SU-DHL-6 (cell line): ENCODE results near the gene FOXC2.

ENCODE experiments used
- EZH2phosphoT487 ChIP-seq: fragments of 200-600 bp; sonication (generic), shearing (Covaris generic); conservative IDR thresholded peaks from 2 replicates; pipeline ENCODE4 v1.6.1; 2018; ENCODE audit warnings: mild to moderate bottlenecking, antibody characterized with exemption, low read length, moderate library complexity, mixed read lengths
- TF ChIP-seq, protein P1 (sequence below): fragments of 200-600 bp; sonication (generic); IDR thresholded peaks from one replicate; pipeline ENCODE4 v1.5.1; 2017; ENCODE audit warnings: antibody characterized with exemption, mild to moderate bottlenecking, low read length, moderate library complexity; ENCODE audit not compliant: insufficient read depth, poor library complexity, severe bottlenecking

DNA sequence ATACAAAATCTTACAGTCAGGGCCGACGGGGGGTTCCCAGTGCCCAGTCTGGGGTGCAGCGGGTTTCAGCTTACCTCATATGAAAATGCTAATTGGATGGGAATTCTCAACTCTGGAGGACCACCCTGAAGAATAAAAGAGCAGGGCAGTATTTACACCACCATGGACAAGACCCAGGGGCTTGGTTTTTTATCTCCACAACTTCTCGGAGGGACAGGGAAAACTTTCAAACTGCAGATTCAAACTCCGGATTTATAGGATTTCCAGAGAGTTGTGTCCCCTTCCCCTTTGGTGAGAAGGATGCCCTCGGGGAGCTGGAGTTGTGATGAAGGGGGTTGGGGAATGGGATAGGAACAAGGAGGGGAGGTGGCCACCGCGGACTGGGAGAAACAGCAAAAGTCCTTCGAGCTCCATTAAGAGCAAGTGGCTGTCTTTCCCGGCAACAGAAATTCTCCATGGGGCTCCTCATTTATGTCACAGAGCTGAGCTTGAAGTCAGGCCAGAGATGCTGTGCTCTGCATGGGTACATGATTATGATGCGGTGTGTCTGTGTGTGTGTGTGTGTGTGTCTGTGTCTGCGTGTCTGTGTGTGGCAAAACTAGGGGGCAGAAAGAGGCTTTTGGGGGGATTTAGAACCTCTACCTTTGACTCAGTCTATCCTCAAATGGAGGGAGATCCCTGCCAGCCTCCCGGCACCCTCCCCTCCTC, 27.4 kb downstream of the FOXC2 start:
- TF ChIP-seq, protein P1, sequence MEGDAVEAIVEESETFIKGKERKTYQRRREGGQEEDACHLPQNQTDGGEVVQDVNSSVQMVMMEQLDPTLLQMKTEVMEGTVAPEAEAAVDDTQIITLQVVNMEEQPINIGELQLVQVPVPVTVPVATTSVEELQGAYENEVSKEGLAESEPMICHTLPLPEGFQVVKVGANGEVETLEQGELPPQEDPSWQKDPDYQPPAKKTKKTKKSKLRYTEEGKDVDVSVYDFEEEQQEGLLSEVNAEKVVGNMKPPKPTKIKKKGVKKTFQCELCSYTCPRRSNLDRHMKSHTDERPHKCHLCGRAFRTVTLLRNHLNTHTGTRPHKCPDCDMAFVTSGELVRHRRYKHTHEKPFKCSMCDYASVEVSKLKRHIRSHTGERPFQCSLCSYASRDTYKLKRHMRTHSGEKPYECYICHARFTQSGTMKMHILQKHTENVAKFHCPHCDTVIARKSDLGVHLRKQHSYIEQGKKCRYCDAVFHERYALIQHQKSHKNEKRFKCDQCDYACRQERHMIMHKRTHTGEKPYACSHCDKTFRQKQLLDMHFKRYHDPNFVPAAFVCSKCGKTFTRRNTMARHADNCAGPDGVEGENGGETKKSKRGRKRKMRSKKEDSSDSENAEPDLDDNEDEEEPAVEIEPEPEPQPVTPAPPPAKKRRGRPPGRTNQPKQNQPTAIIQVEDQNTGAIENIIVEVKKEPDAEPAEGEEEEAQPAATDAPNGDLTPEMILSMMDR: no peak
- TF ChIP-seq EZH2phosphoT487: no peak
